Activated CD4-positive, alpha-beta T cell treated with anti-CD3 and anti-CD28 coated beads for 48 hours (primary cell): ENCODE measurements around the gene ZNF668.

ENCODE experiments used
- DNase-seq: peaks from one replicate; pipeline ENCODE4 v3.0.0-alpha.2; 2020

Gene ZNF668

GRCh38 chr16:31081428-31082351 is 7.7 kb upstream of the ZNF668 start:
- no peak for DNase-seq

GRCh38 chr16:31080756-31081419 is 6.8 kb upstream of the ZNF668 start:
- DNase-seq: no peak

- DNase-seq: no peak
Measured at GRCh38 chr16:31080035-31080629, 6.1 kb upstream of the ZNF668 start.

GRCh38 chr16:31079342-31079944 is 5.4 kb upstream of the ZNF668 start:
- DNase-seq: no peak

- DNase-seq: no peak
Measured at GRCh38 chr16:31078597-31079341, 4.7 kb upstream of the ZNF668 start.

- no peak for DNase-seq
Measured at GRCh38 chr16:31077592-31078396, 3.8 kb upstream of the ZNF668 start.

GRCh38 chr16:31077024-31077423 is 3.0 kb upstream of the ZNF668 start:
- no peak for DNase-seq

GRCh38 chr16:31076319-31076718 is 2.3 kb upstream of the ZNF668 start:
- no peak for DNase-seq

- no peak for DNase-seq
Measured at GRCh38 chr16:31074814-31075183, 759 bp upstream of the ZNF668 start.

GRCh38 chr16:31073142-31073969 is 684 bp downstream of the ZNF668 start:
- peak; percentile 94 for DNase-seq

- peak; percentile 51 for DNase-seq
Measured at GRCh38 chr16:31072540-31073141, 1.4 kb downstream of the ZNF668 start.

- no peak for DNase-seq
Measured at GRCh38 chr16:31071861-31072260, 2.2 kb downstream of the ZNF668 start.

GRCh38 chr16:31067342-31067741 is 6.7 kb downstream of the ZNF668 start:
- no peak for DNase-seq

- no peak for DNase-seq
Measured at GRCh38 chr16:31064882-31065461, 9.1 kb downstream of the ZNF668 start.

- no peak for DNase-seq
Measured at GRCh38 chr16:31063843-31064611, 10.0 kb downstream of the ZNF668 start.

- no peak for DNase-seq
Measured at GRCh38 chr16:31063495-31063842, 10.6 kb downstream of the ZNF668 start.

GRCh38 chr16:31061813-31062440 is 12.1 kb downstream of the ZNF668 start:
- no peak for DNase-seq

- DNase-seq: no peak
Measured at GRCh38 chr16:31061126-31061812, 12.8 kb downstream of the ZNF668 start.
